NCI-H146 (cell line): ENCODE data around the gene KLHDC4.
"Not testable (repeated sequence)": the region's sequence is repeated elsewhere in the genome, so short reads cannot be mapped to it uniquely, and the experiment has no call there.

Experiments
- DNase-seq: peaks from one replicate; lab custom pipeline; 2025; lab: John Stamatoyannopoulos, UW

KLHDC4 gene

GRCh38 chr16:87720446-87720845 lies 45.3 kb downstream of the KLHDC4 start:
- no peak for DNase-seq

DNA sequence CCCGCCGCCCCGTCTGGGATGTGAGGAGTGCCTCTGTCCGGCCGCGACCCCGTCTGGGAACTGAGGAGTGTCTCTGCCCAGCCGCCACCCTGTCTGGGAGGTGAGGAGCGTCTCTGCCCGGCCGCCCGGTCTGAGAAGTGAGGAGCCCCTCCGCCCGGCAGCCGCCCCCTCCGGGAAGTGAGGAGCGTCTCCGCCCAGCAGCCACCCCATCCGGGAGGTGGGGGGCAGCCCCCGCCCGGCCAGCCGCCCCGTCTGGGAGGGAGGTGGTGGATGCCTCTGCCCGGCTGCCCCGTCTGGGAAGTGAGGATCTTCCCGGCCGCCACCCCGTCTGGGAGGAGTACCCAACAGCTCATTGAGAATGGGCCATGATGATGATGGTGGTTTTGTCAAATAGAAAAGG lies 47.0 kb downstream of the KLHDC4 start:
- not testable (repeated sequence) for DNase-seq

DNA sequence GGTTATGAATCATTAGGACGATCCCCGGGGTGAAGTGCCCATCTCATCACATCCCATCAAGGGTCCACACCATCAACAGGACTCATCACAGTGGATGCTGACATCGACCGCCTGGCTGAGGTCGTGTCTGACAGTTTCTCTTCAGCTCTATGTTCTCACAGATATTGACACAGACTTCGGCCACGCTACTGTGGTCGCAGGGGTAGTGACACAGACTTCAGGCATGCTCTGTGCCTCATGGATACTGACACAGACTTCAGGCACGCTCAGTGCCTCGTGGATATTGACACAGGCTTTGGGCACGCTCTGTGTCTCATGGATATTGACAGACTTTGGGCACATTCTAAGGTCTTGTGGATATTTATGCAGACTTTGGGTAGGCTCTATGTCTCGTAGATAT lies 50.1 kb downstream of the KLHDC4 start:
- no peak for DNase-seq

DNA sequence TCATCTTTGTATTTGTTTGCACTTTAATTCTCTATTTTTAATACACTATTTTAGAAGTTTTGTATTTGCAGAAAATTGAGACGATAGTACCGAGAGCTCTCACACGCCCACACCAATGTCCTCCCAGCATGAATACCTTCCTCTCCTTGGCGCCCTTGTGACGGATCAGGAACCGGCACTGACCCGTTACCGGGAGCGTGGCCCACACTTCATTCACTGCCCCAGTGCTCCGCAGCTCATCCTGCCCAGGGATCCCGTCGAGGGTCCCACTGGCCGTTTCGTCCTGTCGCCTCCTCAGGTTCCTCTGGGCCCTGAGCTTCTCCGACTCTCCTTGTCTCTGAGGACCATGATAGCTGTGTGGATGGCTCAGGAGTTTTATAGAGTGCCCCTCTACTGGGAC lies 50.6 kb downstream of the KLHDC4 start:
- DNase-seq = no peak

DNA sequence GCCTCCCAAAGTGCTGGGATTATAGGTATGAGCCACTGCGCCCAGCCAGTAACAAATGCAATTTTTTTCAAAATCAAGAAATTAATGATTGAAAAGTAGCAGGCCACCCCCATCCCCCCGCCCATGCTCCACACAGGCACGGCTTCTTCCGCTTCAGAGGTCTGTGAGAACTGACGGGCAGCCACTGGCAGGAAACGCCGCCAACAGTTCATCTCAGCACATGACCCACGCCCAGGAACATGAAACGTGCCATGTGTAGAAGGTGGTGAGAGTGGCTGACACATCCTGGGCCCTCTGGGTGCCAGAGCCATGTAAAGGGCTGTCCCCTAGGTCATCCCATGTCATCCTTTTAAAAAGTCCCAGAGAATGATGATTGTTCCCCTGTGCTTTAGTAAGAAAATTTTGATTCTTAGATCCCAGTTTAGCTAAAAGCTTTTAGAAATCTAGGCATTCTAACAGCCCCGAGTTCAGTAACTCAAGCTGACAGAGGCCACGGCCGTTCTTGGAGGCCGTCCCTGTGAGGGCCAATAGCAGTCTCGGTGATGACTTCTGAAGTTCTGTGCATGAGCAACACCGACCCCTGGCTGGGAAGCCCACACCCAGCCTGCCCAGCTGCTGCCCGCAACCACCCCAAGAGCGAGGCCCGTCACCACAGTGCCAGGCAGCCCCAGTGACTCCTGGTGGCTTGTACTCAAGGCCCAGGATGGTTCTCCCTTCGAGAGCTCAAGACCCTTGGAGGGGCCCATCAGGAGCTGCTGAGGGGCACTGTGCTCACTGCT lies 52.1 kb downstream of the KLHDC4 start:
- no peak for DNase-seq

DNA sequence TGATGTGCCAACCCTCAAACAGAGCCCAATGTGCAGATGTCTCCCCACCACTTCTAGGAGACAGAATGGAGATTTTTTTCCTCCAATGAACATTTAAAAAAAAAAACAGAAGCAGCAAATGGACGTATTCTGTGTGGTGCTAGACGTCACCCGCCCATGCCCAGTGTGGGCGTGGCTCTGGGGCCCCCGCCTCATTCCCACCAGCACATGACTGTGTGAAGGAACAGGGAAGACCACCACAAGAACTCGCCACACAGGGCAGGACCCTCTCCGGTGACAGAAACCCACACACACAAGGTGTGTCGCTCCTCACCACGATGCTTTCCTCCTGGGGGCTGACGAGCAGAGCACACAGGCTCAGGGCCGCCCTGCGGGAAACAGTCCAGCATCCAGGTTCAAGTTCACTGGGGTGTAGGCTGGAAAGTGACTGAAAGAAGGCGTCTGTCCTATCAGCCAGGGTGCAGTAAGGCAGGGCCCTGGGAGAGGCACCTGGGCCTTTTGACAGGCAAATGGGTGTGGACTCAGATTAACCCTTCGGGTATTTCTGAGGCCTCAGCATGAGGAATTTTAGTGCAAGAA lies 53.5 kb downstream of the KLHDC4 start:
- DNase-seq = no peak

- DNase-seq = no peak
Observed at GRCh38 chr16:87710887-87711286, 54.9 kb downstream of the KLHDC4 start.

- DNase-seq = no peak
Observed at GRCh38 chr16:87709677-87710076, 56.1 kb downstream of the KLHDC4 start.

DNA sequence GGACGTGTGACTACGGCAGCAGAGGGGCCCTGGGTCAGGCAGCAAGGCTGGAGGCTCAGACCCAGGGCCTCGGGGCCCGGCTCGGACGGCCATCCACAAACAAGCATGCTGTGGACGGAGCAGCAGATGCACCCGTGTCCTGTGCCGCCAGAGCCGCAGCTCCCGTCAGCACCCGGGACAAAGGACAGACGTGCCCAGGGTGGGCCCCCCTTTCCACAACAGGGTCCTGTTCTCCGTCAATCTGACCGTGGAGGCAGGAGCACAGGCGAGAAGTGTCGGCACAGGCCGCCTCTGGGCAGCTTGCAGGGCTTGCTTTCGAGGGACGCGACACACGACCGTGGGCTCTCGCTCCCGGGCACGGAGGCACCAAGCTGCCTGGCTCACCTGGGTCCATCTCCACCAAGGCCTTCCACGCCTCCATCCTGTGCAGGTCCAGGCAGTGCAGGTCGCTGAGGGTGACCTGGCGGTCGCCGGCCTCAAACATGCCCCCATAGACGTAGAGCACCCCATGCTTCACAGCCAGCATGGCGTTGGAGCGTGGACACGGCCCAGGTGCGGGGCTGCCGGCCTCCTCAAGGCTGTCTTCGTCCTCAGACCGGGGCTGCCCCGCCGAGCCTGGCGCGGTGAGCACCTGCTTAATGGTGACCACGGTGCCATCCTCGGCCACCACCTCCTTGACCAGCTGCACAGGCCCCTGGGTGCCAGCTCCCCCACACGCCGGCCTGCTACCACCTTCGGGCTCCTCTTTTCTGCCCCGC lies 56.7 kb downstream of the KLHDC4 start:
- DNase-seq = no peak

GRCh38 chr16:87707714-87708580 lies 57.8 kb downstream of the KLHDC4 start:
- no peak for DNase-seq

DNA sequence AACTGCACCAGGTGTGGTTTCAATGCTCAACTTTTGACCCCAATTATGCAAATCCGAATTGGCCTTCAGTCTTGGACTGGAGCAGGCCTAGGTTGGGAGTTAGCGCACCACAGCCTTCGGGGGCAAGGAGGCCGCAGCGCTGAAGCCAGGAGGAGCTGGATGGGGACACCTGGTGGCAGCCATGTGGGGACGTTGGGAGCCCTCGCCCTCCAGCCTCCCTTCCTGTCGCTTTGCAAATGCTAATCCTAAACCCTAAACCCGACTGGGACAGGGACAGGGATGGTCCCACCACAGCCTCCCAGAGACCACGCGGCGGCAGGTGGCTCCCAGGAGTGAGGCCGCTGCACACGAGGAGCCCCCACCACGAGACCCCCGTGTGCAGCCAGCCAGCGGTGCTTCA lies 58.7 kb downstream of the KLHDC4 start:
- DNase-seq = no peak

- DNase-seq = peak; percentile 92
Observed at GRCh38 chr16:87706278-87707000, 59.3 kb downstream of the KLHDC4 start.

DNA sequence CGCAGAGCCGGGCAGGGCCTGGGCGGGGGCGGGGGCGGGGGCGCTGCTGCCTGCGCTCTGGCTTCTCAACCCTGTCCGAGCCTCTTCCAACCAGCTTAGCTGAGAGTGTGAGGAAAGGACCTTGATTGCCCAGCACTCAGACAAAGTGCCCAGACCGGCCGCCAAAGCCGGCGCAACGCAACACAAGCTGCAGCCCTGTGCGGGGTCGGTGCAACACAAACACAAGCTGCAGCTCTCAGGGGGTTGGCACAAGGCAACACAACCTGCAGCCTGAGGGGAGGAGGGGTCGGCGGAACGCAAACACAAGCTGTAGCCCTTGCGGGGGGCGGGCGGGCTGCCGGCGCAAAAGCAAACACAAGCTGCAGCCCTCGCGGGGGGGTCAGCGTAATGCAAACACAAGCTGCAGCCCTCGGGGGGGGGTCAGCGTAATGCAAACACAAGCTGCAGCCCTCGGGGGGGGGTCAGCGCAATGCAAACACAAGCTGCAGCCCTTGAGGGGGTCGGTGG lies 60.0 kb downstream of the KLHDC4 start:
- peak; percentile 90 for DNase-seq

DNA sequence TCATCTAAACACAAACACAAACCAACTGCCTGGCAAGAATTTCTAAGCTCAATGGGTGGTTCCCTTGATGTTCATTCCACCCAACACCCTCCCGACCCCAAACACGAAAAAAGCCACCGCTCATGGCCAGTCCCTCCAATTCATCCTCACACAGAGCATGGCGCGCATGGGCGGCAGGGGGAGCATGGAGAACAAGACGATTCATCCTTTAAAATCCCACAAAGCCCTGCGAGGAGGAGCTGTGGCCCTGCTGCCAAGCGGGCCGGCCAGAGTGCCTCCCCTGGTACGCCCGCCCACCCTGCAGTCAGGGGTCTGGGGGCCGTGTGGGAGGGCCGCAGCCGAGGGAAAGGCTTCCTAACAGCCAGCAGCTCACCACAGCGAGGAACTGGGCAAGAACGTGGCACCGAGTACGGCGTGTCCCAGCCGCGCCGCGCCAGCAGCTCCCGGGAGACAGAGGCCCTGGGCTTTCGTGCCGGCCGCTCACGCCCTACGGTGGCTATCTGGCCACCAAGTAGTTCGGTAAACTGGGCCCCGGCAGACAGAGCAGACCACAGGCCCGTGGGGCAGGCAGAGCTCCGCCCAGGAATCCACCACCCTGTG lies 60.9 kb downstream of the KLHDC4 start:
- DNase-seq = no peak

- no peak for DNase-seq
Observed at GRCh38 chr16:87703835-87704375, 61.9 kb downstream of the KLHDC4 start.

DNA sequence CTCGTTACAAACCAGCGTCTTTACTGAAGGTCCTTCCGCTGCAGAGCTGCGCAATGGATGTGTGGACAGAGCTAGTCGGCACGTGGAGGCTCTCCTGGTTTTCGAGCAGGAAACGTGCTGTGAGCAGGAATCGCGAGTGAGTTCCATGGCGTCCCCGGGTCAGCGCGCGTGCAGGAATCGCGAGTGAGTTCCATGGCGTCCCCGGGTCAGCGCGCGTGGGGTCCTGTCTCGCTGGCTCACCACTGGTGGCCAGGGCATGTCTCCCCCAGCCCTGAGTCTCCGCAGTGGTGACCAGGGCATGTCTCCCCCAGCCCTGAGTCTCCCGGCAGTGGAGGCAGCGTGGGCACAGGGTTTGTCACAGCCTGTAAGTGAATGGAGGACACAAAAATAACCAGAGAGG lies 62.7 kb downstream of the KLHDC4 start:
- no peak for DNase-seq

- no peak for DNase-seq
Observed at GRCh38 chr16:87702325-87702811, 63.4 kb downstream of the KLHDC4 start.

GRCh38 chr16:87701505-87701921 lies 64.3 kb downstream of the KLHDC4 start:
- no peak for DNase-seq

DNA sequence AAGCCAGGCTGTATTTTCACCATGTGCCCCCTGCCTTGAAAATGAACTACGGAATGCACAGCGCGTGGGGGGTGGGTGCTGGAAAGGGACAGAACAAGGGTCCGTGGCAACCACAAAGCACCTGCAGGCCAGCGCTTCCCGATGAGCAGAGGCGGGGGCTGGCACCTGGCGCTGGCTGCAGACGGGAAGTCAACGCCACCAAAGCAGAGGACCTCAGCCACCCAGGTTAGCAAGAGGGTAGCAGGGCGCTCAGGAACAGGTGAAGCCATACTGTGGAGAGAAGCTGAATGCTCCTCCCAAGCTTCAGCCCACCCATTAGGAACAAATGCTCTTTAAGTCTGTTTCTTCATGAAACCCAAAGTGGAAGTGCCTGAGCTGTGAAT lies 64.7 kb downstream of the KLHDC4 start:
- DNase-seq = no peak

- no peak for DNase-seq
Observed at GRCh38 chr16:87700406-87701077, 65.2 kb downstream of the KLHDC4 start.
